MCF 10A (cell line): Measurements from ENCODE around the gene ITGAD. TPM values are rescaled to one million over a fixed set of nuclear protein-coding genes. Genes with fewer than 3 reads are reported as not detected.

ENCODE experiments used
- BruUV-seq: library from RNA; stranded (reverse); fragments of 400-500 nt; replicated peaks from 2 replicates; lab custom pipeline; 2021; lab: Mats Ljungman, UMichigan
- CTCF ChIA-PET: fragments of 300-600 bp; sonication (Branson Sonifier 250); formaldehyde crosslinking; extraction: SDS; loops from one replicate; lab custom pipeline; 2021; ENCODE audit warnings: antibody characterized with exemption, inconsistent platforms; lab: Yijun Ruan, JAX
- POLR2A ChIA-PET: fragments of 300-600, 350-650 bp; sonication (Branson Sonifier 250); formaldehyde crosslinking; extraction: SDS; loops from one replicate; lab custom pipeline; 2020; ENCODE audit warnings: antibody characterized with exemption, inconsistent platforms; lab: Yijun Ruan, JAX
- DNase-seq: peaks from one replicate; pipeline ENCODE4 v3.0.0-alpha.2; 2018; ENCODE audit not compliant: unreplicated experiment
- H3K27ac Mint-ChIP-seq: one replicate; pipeline ENCODE4 v1.8.0; 2022; ENCODE audit warnings: mild to moderate bottlenecking, low read depth, mixed read lengths; ENCODE audit not compliant: unreplicated experiment
- H3K27me3 Mint-ChIP-seq: one replicate; pipeline ENCODE4 v1.8.0; 2022; ENCODE audit warnings: mixed read lengths; ENCODE audit not compliant: insufficient read depth, unreplicated experiment
- H3K36me3 Mint-ChIP-seq: one replicate; pipeline ENCODE4 v1.8.0; 2022; ENCODE audit warnings: mild to moderate bottlenecking, moderate library complexity, mixed read lengths; ENCODE audit not compliant: insufficient read depth, unreplicated experiment
- H3K4me1 Mint-ChIP-seq: one replicate; pipeline ENCODE4 v1.8.0; 2022; ENCODE audit warnings: mixed read lengths; ENCODE audit not compliant: insufficient read depth, unreplicated experiment
- H3K4me3 Mint-ChIP-seq: one replicate; pipeline ENCODE4 v1.8.0; 2022; ENCODE audit warnings: mild to moderate bottlenecking, moderate library complexity, mixed read lengths; ENCODE audit not compliant: unreplicated experiment
- H3K9me3 Mint-ChIP-seq: one replicate; pipeline ENCODE4 v1.8.0; 2022; ENCODE audit warnings: mixed read lengths; ENCODE audit not compliant: unreplicated experiment
- CTCF ChIP-seq: fragments of 200-600 bp; IDR thresholded peaks from one replicate; pipeline ENCODE4 v1.8.0; 2022; ENCODE audit warnings: antibody characterized with exemption, mild to moderate bottlenecking; ENCODE audit not compliant: unreplicated experiment
- intact Hi-C: fragments of 100-400 bp; cut with micrococcal nuclease; formaldehyde crosslinking; loops from 2 replicates; pipeline ENCODE4 v1.14.1; 2022
- total RNA-seq: library from RNA; stranded (reverse); gene quantifications from 2 replicates; pipeline ENCODE4 v1.2.3, GENCODE V29; 2022

ITGAD gene
- total RNA-seq, 1 experiment from 2014 or later = not detected

GRCh38 chr16:31354394-31355291 lies 38.5 kb upstream of the ITGAD start, which contains the start of gene ITGAX:
Gene ITGAX (plus strand): TSS chr16:31355176. CDS start chr16:31355255, 79 bp downstream.
- H3K36me3 Mint-ChIP-seq = no peaks in the 10 kb centered on the region
- H3K9me3 Mint-ChIP-seq = no peaks in the 10 kb centered on the region
- no peak within 1 kb of the TSS for H3K27ac Mint-ChIP-seq
- peak; percentile 66 for DNase-seq
- no peak for TF ChIP-seq CTCF
- intact Hi-C loops = no loop called here
- BruUV-seq = no TSS peak
- ChIA-PET POLR2A (no interaction called here), CTCF (no interaction called here)
- peaks cover 8% of the 10 kb centered on the region for H3K4me1 Mint-ChIP-seq
- H3K4me3 Mint-ChIP-seq = no peak within 1 kb of the TSS
- peaks cover 16% of the 10 kb centered on the region for H3K27me3 Mint-ChIP-seq

GRCh38 chr16:31355431-31356100 lies 37.6 kb upstream of the ITGAD start:
- DNase-seq = no peak
- Mint-ChIP-seq H3K9me3 (no peaks in the 10 kb centered on the region), H3K4me1 (peaks cover 8% of the 10 kb centered on the region), H3K36me3 (no peaks in the 10 kb centered on the region), H3K27ac (no peak overlapping the region), H3K4me3 (no peak overlapping the region), H3K27me3 (peaks cover 16% of the 10 kb centered on the region)
- TF ChIP-seq CTCF = no peak
- ChIA-PET CTCF (no interaction called here), POLR2A (no interaction called here)
- intact Hi-C loops = no loop called here
- BruUV-seq = no TSS peak

- Mint-ChIP-seq H3K9me3 (no peaks in the 10 kb centered on the region), H3K4me1 (peaks cover 8% of the 10 kb centered on the region), H3K4me3 (no peak overlapping the region), H3K36me3 (no peaks in the 10 kb centered on the region), H3K27me3 (peaks cover 16% of the 10 kb centered on the region), H3K27ac (no peak overlapping the region)
- intact Hi-C loops = no loop called here
- ChIA-PET POLR2A (no interaction called here), CTCF (no interaction called here)
- no TSS peak for BruUV-seq
- TF ChIP-seq CTCF = no peak
- no peak for DNase-seq
These were observed 36.4 kb upstream of the ITGAD start for GRCh38 chr16:31356566-31357323.
